Measurements from ENCODE around the gene PROC. TPM values are rescaled to one million over a fixed set of nuclear protein-coding genes. Genes with fewer than 3 reads are reported as not detected.

PROC gene
- total RNA-seq, 2 donors from 2014 or later, result not detected

GRCh38 chr2:127475788-127476187 is 57.6 kb downstream of the PROC start:
- H3K27ac Mint-ChIP-seq, result no peak overlapping the region
- ATAC-seq (no peak), DNase-seq (no peak)
- peaks cover 7% of the 10 kb centered on the region for H3K36me3 Mint-ChIP-seq (ENCODE audit: low read depth)
- H3K9me3 ChIP-seq (ENCODE audit: control insufficient read depth, low read length, poor library complexity, severe bottlenecking), result no peaks in the 10 kb centered on the region
- H3K27me3 Mint-ChIP-seq, result no peaks in the 10 kb centered on the region
- H3K4me3 Mint-ChIP-seq, result no peak overlapping the region
- peaks cover 12% of the 10 kb centered on the region for H3K4me1 Mint-ChIP-seq

Other genes starting within 250 kb of the PROC start
- gene CYP27C1, start 198.1 kb upstream of the PROC start, total RNA-seq, result not detected
- gene ERCC3, start 124.3 kb upstream of the PROC start, total RNA-seq, result 10 to 100 TPM; 33.5 to 43.5 TPM
- 100 to 1,000 TPM in 1 of 2 donors, 10 to 100 TPM in 1; 91.0 to 100 TPM for gene MAP3K2, start 30.5 kb upstream of the PROC start, total RNA-seq
- gene IWS1, start 108.1 kb downstream of the PROC start, total RNA-seq, result 10 to 100 TPM; 26.4 TPM
- under 1 TPM; 0.23 to 0.75 TPM for gene MYO7B, start 117.3 kb downstream of the PROC start, total RNA-seq
- not detected for gene GPR17, start 227.7 kb downstream of the PROC start, total RNA-seq

Measured in T-helper 17 cell (primary cell).